ENCODE data around the gene GARS1. TPM values are rescaled to one million over a fixed set of nuclear protein-coding genes. Genes with fewer than 3 reads are reported as not detected.

Gene GARS1
- total RNA-seq, 1 donor from 2014 or later: 214 TPM

Other genes starting within 250 kb of the GARS1 start
- gene NOD1, start 116.1 kb upstream of the GARS1 start, total RNA-seq: 11.7 and 14.0 TPM in 2 replicates
- 22.7 and 24.4 TPM in 2 replicates for gene GGCT, start 90.0 kb upstream of the GARS1 start, total RNA-seq
- not detected in 2 replicates for gene CRHR2, start 87.6 kb downstream of the GARS1 start, total RNA-seq
- 0.11 and 0.17 TPM in 2 replicates for gene INMT, start 157.3 kb downstream of the GARS1 start, total RNA-seq
- gene MINDY4, start 176.5 kb downstream of the GARS1 start, total RNA-seq: 1.2 and 1.3 TPM in 2 replicates

Measured in activated B cell treated with CpG ODN at 0.5 μM for 24 hours (primary cell).